ENCODE data around the gene HMCN1. TPM values are rescaled to one million over a fixed set of nuclear protein-coding genes. Genes with fewer than 3 reads are reported as not detected.

HMCN1 gene
- total RNA-seq, 2 experiments from 2014 or later = under 0.01 TPM; not detected in 1

DNA sequence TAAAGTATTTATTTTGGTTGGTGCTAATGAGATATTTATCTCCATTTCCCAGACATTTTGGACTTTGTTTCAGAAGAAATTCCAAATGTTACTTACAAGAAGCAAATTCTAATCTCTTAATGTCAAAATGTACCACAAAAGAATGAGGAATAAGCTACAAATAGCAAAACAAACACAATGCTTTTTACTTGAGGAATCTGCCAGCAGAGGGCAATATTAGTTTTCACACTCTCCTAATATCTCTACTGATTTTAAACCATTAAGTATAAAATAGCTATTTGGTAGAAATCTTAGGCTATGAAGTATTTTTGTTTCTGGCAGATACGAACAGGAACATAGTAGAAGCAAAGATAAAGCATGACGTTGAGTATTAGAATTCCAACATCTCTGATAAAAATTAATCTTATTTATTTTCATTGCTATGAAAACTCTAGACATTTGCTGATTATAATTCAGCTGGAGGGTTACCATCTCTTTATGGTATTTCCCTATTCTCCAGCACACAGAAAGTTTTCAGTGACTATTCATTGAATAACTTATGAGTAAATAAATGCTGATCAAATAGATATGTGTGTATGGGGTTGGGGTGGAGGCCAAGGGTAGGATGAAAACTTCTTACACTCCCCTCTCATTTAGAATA is 13.4 kb upstream of the HMCN1 start:
- Mint-ChIP-seq H3K36me3 (ENCODE audit: low read depth) (no peaks in the 10 kb centered on the region), H3K4me1 (no peaks in the 10 kb centered on the region), H3K27me3 (peaks cover 12% of the 10 kb centered on the region), H3K27ac (no peak overlapping the region), H3K9me3 (no peaks in the 10 kb centered on the region), H3K4me3 (no peak overlapping the region)
- CTCF ChIA-PET = interaction anchor here (0.6 to 1.1 kb wide), 4 partner anchors 16 to 444 kb away, joined by 3 to 4 read pairs (median 3); no protein-coding TSS in a partner anchor
- POLR2A ChIA-PET = no interaction called here
- DNase-seq = no peak

DNA sequence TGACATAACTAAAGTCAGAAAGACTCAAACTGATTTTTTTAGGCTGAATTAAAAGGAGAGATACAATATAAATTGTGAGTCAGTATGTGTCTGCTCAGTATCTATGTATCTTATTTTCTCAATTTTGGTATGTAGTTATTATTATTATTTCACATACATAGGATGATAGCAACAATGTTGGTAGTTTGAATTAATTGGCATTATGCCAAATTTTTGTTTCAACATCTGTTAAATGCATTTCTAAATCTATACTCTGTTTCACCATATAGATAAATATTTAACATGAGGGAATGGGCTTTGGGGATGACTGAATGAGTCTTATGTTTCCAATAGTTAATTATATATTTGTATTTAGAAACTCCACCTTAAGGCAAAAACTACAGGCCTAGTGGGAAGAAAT is 12.6 kb upstream of the HMCN1 start:
- Mint-ChIP-seq H3K27ac (no peak overlapping the region), H3K27me3 (peaks cover 9% of the 10 kb centered on the region), H3K4me1 (no peaks in the 10 kb centered on the region), H3K9me3 (no peaks in the 10 kb centered on the region), H3K4me3 (no peak overlapping the region), H3K36me3 (ENCODE audit: low read depth) (no peaks in the 10 kb centered on the region)
- ChIA-PET CTCF (interaction anchor here (1.0 kb wide), 1 partner anchor 15 kb away, joined by 4 read pairs; no protein-coding TSS in a partner anchor), POLR2A (no interaction called here)
- no peak for DNase-seq

DNA sequence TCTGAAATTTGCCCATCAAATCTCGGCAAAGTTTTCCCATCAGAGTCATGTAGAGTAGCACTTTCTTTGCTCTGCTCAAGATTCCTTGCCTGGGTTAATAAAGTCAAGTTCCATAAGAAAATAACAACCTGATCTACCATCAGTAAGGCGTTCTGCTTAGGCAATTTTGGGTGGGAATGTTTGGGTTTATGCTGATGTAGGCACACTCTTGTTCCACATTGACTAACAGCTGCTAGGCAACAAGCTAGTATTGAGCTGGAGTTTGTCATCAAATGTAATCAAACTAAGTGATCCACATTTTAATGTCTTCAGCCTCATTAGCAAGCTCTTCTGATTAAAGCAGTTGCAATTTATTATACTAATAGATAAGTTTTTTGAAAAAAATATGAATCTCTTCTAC is 12.1 kb upstream of the HMCN1 start:
- DNase-seq = no peak
- Mint-ChIP-seq H3K9me3 (no peaks in the 10 kb centered on the region), H3K4me3 (no peak overlapping the region), H3K27ac (no peak overlapping the region), H3K4me1 (no peaks in the 10 kb centered on the region), H3K36me3 (ENCODE audit: low read depth) (no peaks in the 10 kb centered on the region), H3K27me3 (peaks cover 9% of the 10 kb centered on the region)
- CTCF ChIA-PET = interaction anchor here (0.6 kb wide), 1 partner anchor 10 kb away, joined by 3 read pairs; no protein-coding TSS in a partner anchor
- POLR2A ChIA-PET = no interaction called here

DNA sequence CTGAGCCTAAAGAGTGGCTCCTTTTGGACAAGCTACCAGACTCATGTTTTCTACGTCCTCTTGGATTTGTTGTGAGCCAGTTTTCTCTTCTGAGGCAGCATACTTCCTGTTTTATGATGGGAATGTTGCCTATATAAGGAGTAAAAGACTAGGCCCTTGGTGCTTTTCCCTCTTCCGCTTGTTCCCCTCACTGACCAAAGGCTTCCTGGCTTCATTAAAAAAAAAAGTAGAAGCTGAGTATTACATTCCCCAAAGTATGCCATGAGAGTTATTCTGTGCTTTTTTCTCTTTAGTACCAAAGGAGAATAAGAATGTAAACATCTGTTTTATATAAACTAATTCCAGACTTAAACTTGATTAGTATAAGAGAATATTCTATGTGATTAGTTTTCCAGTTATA is 6.5 kb upstream of the HMCN1 start:
- Mint-ChIP-seq H3K36me3 (ENCODE audit: low read depth) (peaks cover 3% of the 10 kb centered on the region), H3K9me3 (peaks cover 2% of the 10 kb centered on the region), H3K27ac (no peak overlapping the region), H3K4me1 (peaks cover 2% of the 10 kb centered on the region), H3K27me3 (peaks cover 21% of the 10 kb centered on the region), H3K4me3 (no peak overlapping the region)
- CTCF ChIA-PET = no interaction called here
- no peak for DNase-seq
- POLR2A ChIA-PET = no interaction called here

DNA sequence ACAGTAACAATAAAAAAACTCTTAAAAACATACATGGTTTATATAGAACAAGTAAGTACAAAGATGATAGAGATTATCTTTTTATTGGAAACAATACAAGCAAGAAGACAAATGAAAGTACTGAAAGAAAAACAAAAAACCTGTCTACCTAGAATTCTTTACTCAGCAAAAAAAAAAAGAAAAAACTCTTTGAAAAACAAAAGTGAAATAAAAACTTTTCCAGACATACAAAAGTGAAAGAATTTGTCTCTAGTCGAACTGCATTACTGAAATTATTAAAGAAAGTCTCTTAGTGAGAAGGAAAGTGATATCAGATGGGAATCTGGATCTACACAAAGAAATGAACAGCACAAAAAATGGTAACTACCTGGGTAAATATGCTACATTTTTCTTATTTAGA is 2.7 kb upstream of the HMCN1 start:
- H3K27ac Mint-ChIP-seq = no peak overlapping the region
- H3K9me3 Mint-ChIP-seq = peaks cover 2% of the 10 kb centered on the region
- ChIA-PET POLR2A (no interaction called here), CTCF (interaction anchor here (0.6 kb wide), 1 partner anchor 9 kb away, joined by 3 read pairs; no protein-coding TSS in a partner anchor)
- DNase-seq = no peak
- no peak overlapping the region for H3K4me3 Mint-ChIP-seq
- H3K36me3 Mint-ChIP-seq (ENCODE audit: low read depth) = peaks cover 5% of the 10 kb centered on the region
- H3K27me3 Mint-ChIP-seq = peaks cover 50% of the 10 kb centered on the region
- peaks cover 18% of the 10 kb centered on the region for H3K4me1 Mint-ChIP-seq

DNA sequence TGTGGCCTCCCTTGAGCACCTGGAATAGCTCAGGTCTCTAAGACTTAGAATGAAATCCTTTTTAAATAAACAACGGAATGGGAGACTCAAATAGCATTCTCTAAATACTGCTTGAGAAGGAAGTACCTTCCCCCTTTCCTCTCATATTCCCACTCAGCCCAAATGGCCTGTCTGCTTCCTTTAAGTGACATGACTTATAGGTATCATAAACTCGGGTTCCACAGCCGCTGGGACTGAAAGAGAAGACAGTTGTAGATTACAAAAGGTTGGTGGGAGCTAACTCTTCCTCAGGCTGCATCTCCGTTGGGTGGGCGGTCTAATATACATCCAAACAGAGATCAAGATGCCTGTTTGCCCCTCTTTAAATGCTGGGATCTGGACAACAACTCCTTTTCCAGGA is 1.2 kb upstream of the HMCN1 start:
- Mint-ChIP-seq H3K9me3 (peaks cover 2% of the 10 kb centered on the region), H3K4me1 (peaks cover 18% of the 10 kb centered on the region), H3K27me3 (peaks cover 53% of the 10 kb centered on the region), H3K4me3 (no peak overlapping the region), H3K27ac (no peak overlapping the region), H3K36me3 (ENCODE audit: low read depth) (peaks cover 5% of the 10 kb centered on the region)
- no peak for DNase-seq
- ChIA-PET CTCF (no interaction called here), POLR2A (no interaction called here)

DNA sequence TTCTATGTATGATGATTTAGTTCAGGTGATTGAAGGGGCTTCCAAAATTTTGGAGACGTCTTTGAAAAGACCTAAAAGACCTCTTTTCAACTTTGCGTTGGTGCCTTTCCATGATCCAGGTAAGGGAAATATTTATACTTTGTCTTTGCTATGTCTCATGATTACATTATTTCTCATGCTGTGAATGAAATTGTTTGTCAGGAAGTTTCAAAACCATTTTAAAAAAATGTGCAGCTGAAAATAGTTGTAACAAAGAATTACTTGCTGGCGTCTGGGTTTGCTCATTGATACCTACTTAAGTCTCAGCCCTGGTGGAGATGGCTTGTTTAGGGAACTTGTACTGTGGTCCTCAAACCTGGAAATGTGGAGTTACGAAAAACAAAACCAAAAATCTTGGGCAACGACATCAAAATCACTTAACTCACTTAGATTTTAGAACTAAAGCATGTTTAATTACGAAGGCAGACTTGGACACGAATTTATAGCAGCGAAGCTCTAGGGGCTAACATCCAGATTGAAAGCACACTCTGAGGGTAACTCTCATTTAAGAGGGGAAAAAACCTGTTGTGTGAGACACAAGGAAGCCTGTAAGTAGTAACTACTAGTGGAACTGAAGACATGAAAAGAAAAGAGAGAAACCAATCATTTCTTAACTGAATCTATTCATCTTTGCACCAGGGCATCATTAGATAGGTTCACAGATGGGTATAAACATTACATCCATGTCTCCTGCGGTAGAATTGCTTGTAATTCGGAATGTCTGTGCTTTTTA is 924 bp downstream of the HMCN1 start:
- ChIA-PET POLR2A (no interaction called here), CTCF (interaction anchor here (1.2 kb wide), 1 partner anchor 17 kb away, joined by 3 read pairs; no protein-coding TSS in a partner anchor)
- Mint-ChIP-seq H3K36me3 (ENCODE audit: low read depth) (peaks cover 5% of the 10 kb centered on the region), H3K9me3 (peaks cover 2% of the 10 kb centered on the region), H3K4me1 (peaks cover 23% of the 10 kb centered on the region), H3K27me3 (peaks cover 50% of the 10 kb centered on the region), H3K4me3 (peak overlapping the region; percentile 26), H3K27ac (no peak overlapping the region)
- DNase-seq = no peak

DNA sequence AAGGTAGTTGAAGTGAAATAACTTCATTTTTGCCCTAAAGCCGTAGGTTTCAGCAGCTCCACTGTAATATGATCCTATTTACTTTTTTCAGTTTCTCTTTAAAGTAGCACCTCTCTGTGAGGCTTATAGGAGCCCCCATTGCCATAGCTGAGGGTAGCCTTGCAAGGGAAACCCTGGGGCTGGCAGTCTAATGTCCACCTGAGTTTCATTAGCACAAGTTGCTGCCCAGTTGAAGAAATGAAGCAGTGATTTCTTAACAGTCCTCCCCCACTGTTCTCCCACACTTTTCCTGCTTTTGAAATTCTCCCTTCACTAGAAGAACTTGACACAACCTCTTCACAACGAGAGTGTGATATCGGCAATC is 1.5 kb downstream of the HMCN1 start:
- Mint-ChIP-seq H3K27ac (no peak overlapping the region), H3K4me1 (peaks cover 26% of the 10 kb centered on the region), H3K27me3 (peaks cover 49% of the 10 kb centered on the region), H3K36me3 (ENCODE audit: low read depth) (peaks cover 5% of the 10 kb centered on the region), H3K9me3 (no peaks in the 10 kb centered on the region), H3K4me3 (no peak overlapping the region)
- DNase-seq = no peak
- POLR2A ChIA-PET = no interaction called here
- CTCF ChIA-PET = no interaction called here

DNA sequence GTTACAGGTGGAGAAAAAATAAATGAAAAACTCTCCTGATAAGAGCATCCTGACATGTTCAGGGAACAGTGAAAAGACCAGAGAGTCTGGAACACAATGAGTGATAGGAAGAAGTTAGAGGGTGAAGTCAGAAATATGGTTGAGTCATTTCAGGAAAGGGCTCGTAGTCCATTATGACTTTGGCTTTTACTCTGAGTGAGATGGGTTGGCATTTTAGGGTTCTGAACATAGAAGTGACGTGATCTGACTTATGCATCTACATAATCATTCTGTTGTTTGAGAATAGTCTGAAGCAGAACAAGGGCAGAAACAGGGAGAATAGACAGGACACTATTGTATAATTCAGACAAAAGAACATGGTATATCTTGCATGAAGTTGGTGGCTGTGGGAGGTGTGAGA is 5.8 kb downstream of the HMCN1 start:
- ChIA-PET CTCF (no interaction called here), POLR2A (no interaction called here)
- H3K27ac Mint-ChIP-seq = no peak overlapping the region

DNA sequence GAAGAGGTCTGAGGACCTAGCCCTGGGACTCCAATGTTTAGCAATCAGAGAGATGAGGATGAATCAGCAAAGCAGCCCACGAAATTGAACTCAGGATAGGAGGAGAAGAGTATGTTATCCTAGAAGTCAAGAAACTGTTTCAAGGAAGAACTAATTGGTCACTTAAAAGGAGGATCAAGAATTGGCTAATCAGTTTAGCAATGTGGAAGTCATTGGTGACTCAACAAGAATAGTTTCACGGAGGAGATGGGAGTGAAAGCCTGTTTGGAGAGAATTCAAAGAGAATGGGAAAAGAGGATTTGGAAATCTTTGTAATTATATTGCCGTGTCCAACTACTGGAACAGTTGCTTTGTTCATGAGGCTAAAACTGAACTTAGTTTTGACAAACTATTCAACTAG is 7.4 kb downstream of the HMCN1 start:
- ChIA-PET POLR2A (no interaction called here), CTCF (no interaction called here)
- H3K4me1 Mint-ChIP-seq = peaks cover 8% of the 10 kb centered on the region
- H3K27me3 Mint-ChIP-seq = peaks cover 7% of the 10 kb centered on the region
- no peak overlapping the region for H3K27ac Mint-ChIP-seq
- no peaks in the 10 kb centered on the region for H3K9me3 Mint-ChIP-seq
- H3K36me3 Mint-ChIP-seq (ENCODE audit: low read depth) = no peaks in the 10 kb centered on the region
- H3K4me3 Mint-ChIP-seq = no peak overlapping the region
- DNase-seq = no peak

More for the DNA sequence above, 5.8 kb downstream of the HMCN1 start:
- Mint-ChIP-seq H3K27me3 (peaks cover 17% of the 10 kb centered on the region), H3K36me3 (ENCODE audit: low read depth) (no peaks in the 10 kb centered on the region), H3K9me3 (no peaks in the 10 kb centered on the region), H3K4me1 (peaks cover 12% of the 10 kb centered on the region), H3K4me3 (no peak overlapping the region)
- DNase-seq = no peak

DNA sequence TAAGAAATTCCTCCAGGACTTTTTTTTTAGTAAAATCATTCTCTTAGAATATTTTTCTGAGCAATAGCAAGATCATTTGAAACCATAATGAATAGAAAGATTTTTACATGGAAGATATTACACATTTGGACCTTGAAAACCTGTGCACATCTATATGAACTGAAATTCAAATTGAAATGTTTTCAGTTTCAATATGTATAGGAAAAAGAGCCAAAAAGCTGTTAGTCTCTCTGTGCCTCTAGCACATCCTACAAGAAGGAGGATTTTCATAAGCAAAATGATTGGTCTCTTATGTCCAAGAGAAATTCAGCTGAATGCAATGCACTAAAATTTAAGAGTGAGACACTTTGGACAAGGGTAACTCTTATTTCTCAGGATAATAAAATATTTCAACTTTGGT is 8.2 kb downstream of the HMCN1 start:
- H3K9me3 Mint-ChIP-seq = no peaks in the 10 kb centered on the region
- ChIA-PET POLR2A (no interaction called here), CTCF (no interaction called here)
- DNase-seq = no peak
- H3K27me3 Mint-ChIP-seq = peaks cover 7% of the 10 kb centered on the region
- peaks cover 8% of the 10 kb centered on the region for H3K4me1 Mint-ChIP-seq
- H3K4me3 Mint-ChIP-seq = no peak overlapping the region
- H3K36me3 Mint-ChIP-seq (ENCODE audit: low read depth) = no peaks in the 10 kb centered on the region
- no peak overlapping the region for H3K27ac Mint-ChIP-seq

DNA sequence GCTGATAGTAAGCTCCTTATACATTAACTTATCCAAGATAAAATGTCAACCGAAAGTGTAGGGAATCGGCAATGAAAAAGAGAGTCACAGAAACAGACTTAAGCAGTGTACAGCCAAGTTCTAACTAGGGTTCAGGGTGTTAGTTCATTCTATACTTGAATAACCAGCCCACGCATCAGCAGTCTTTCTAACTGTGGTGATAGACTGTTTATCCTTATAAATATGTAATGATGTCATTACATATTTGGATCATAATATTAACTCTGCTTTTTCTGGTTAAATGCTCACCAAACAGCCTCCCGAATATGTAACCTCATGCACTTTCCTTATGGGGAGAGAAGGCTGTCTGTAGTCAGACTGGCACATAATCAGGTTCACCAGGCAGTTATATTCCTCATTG is 11.0 kb downstream of the HMCN1 start:
- CTCF ChIA-PET = no interaction called here
- H3K36me3 Mint-ChIP-seq (ENCODE audit: low read depth) = no peaks in the 10 kb centered on the region
- no peak overlapping the region for H3K4me3 Mint-ChIP-seq
- peaks cover 8% of the 10 kb centered on the region for H3K27me3 Mint-ChIP-seq
- no peak for DNase-seq
- no peak overlapping the region for H3K27ac Mint-ChIP-seq
- no peaks in the 10 kb centered on the region for H3K9me3 Mint-ChIP-seq
- POLR2A ChIA-PET = no interaction called here
- H3K4me1 Mint-ChIP-seq = peaks cover 2% of the 10 kb centered on the region

DNA sequence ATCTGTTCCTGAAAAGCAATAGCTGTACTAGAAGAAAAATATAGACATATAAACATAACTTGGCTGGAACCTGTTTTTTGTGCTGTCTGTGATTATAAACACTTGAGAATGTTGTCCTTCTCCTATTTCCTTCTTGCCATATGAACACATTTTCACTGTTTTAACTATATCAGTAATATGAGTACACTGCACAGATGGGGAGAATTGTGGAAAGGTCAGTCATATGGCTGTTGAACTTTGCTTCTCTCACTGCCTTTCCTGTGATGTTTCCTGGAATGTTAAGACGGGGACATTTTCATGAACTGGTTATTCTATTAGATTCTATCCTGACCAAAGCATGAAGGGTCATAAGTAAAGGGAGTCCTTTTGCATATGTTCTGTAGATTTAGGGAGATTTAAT is 24.9 kb downstream of the HMCN1 start:
- Mint-ChIP-seq H3K4me1 (no peaks in the 10 kb centered on the region), H3K36me3 (ENCODE audit: low read depth) (no peaks in the 10 kb centered on the region), H3K27me3 (peaks cover 12% of the 10 kb centered on the region), H3K9me3 (no peaks in the 10 kb centered on the region), H3K4me3 (no peak overlapping the region), H3K27ac (no peak overlapping the region)
- DNase-seq = no peak
- ChIA-PET CTCF (no interaction called here), POLR2A (no interaction called here)

DNA sequence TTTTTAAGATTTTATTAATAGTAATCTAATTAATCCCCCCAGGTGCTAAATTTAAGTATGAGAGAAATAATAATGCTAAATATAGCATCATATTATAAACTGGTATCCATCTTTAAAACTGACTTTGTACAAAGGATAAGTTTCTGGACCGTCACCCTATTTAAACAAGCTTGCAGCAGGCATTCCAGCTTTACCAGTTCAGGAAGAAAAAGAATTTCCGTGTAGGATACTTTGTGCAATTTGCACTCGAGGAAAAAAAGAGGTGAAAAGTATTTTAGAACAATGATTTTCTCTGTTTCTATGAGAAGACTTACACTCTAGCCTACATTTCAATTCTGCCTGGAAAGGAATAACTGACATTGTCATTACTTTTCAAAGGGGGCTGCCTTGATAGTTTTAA is 27.6 kb downstream of the HMCN1 start:
- no peaks in the 10 kb centered on the region for H3K4me1 Mint-ChIP-seq
- no peaks in the 10 kb centered on the region for H3K36me3 Mint-ChIP-seq (ENCODE audit: low read depth)
- no peak for DNase-seq
- ChIA-PET POLR2A (no interaction called here), CTCF (no interaction called here)
- no peak overlapping the region for H3K4me3 Mint-ChIP-seq
- no peaks in the 10 kb centered on the region for H3K9me3 Mint-ChIP-seq
- peaks cover 15% of the 10 kb centered on the region for H3K27me3 Mint-ChIP-seq
- H3K27ac Mint-ChIP-seq = no peak overlapping the region
